Prostate gland (tissue), 2 donors: ENCODE measurements around the gene FAAP20. TPM values are rescaled to one million over a fixed set of nuclear protein-coding genes. Genes with fewer than 3 reads are reported as not detected.

Source experiments
- DNase-seq: peaks from one replicate; pipeline ENCODE4 v3.0.0-alpha.2; 2019; ENCODE audit warnings: low spot score
- H3K27ac ChIP-seq, 2 donors: fragments of 200-600 bp; sonication (generic); 2 replicates each; pipeline ENCODE4 v1.5.1; 2017 to 2019
- H3K27me3 ChIP-seq: fragments of 200-600 bp; sonication (generic); replicated peaks from 2 replicates; pipeline ENCODE4 v1.5.1; 2019; ENCODE audit not compliant: insufficient read depth
- H3K36me3 ChIP-seq, 2 donors: fragments of 200-600 bp; sonication (generic); 1 replicate in 1 of 2; 2 replicates in 1 of 2; pipeline versions ENCODE4 v1.5.1 to v1.8.1; 2017 to 2019
- H3K4me1 ChIP-seq: fragments of 200-600 bp; sonication (generic); replicated peaks from 2 replicates; pipeline ENCODE4 v1.5.1; 2019
- H3K4me3 ChIP-seq, 2 donors: fragments of 200-600 bp; sonication (generic); 2 replicates each; pipeline ENCODE4 v1.5.1; 2017 to 2019
- H3K9me3 ChIP-seq: fragments of 200-600 bp; sonication (generic); 2 replicates; pipeline ENCODE4 v1.5.1; 2017
- CTCF ChIP-seq, 4 experiments: fragments of 200-600 bp in 2 of 4; fragments of 450-650 bp in 2 of 4; sonication (generic) in 2 of 4; IDR thresholded peaks; 1 replicate in 3 of 4; 2 replicates in 1 of 4; pipeline ENCODE4 v1.5.1; 2016 to 2019; ENCODE audit warnings: antibody characterized with exemption in 4 of 4, mild to moderate bottlenecking in 2 of 4, moderate library complexity in 2 of 4
- POLR2A ChIP-seq: fragments of 450-650 bp; IDR thresholded peaks from one replicate; pipeline ENCODE4 v1.6.1; 2016; ENCODE audit warnings: antibody characterized with exemption, mild to moderate bottlenecking
- POLR2AphosphoS5 ChIP-seq: sonication (generic); formaldehyde crosslinking; IDR thresholded peaks from one replicate; pipeline ENCODE4 v1.6.1; 2017; ENCODE audit warnings: antibody characterized with exemption
- WGBS: methylation state at CpG from one replicate; pipeline ENCODE4 v1.1.5; 2018; 5-methylcytosine and 5-hydroxymethylcytosine counted together
- intact Hi-C: fragments of 100-400 bp; cut with DNase I; formaldehyde crosslinking; loops from one replicate; pipeline ENCODE4 v1.14.2; 2022
- total RNA-seq, 2 donors: library from RNA; depleted of rRNA; stranded (reverse); fragments of >200 nt; gene quantifications; one replicate each; pipeline ENCODE4 v1.1.0, GENCODE V29; 2016

Gene FAAP20
- total RNA-seq, 2 donors from 2014 or later: 55.9 to 70.4 TPM

DNA sequence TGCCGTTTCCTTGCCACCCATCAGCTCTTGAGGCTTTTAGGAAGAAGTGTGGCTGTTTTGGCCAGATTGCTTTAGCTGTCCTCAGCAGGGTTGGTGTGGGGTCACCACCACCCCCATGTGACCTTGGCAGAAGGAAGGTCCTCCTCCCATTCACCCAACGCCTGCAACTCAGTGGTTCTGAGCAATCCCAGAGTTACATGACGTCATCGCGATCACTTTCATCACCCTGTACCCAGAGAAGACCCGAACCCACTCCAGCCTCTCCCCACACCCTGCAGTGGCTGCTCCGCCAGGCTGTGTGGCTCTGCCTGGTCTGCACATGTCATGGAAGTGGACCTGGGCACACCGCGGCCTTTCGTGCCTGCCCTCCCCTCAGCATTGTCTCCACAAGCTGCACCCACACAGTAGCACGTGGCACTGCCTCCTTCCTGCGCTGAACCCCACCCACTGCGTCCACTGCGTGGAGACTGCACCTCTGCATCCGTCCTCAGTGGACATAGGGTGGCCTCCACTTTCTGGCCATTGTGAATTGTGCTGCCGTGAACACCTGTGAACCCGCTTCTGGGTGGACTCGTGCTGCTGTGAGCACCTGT lies 16.5 kb downstream of the FAAP20 start:
- Histone ChIP-seq H3K27me3 (no peaks in the 10 kb centered on the region), H3K27ac (no peak overlapping the region), H3K4me1 (no peaks in the 10 kb centered on the region), H3K4me3 (no peak overlapping the region), H3K9me3 (no peaks in the 10 kb centered on the region), H3K36me3 (no peaks in the 10 kb centered on the region)
- TF ChIP-seq POLR2AphosphoS5 (no peak), CTCF (IDR thresholded peaks at IDR 0.05) (no peak), POLR2A (no peak)
- intact Hi-C loops: no loop called here
- no peak for DNase-seq
- 92% methylated on average over 17 of the region's 18 CpGs for WGBS

DNA sequence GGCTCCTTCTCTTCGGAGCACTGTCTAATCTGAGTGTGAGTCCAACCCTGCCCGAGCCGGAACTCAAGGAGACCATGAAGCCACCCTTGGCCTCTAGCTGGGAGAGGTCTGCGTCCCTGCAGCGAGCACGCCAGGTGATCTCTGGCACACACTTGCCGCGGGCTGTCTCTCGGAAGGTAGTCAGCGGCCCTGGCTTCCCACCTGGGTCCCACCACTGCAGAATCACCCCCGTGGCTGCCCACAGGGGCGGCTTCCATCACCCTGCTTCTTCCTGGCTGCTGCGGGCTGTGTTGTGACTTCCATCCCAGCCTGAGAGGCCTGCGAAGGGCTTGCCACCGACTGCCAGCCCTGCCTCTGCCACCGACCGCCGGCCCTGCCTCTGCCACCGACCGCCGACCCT lies 17.0 kb downstream of the FAAP20 start:
- DNase-seq: no peak
- WGBS: 94% methylated on average over 21 of the region's 21 CpGs
- H3K4me1 ChIP-seq: no peaks in the 10 kb centered on the region
- H3K27ac ChIP-seq: no peak overlapping the region
- intact Hi-C loops: no loop called here
- no peaks in the 10 kb centered on the region for H3K9me3 ChIP-seq
- no peak overlapping the region for H3K4me3 ChIP-seq
- no peaks in the 10 kb centered on the region for H3K36me3 ChIP-seq
- H3K27me3 ChIP-seq: no peaks in the 10 kb centered on the region
- TF ChIP-seq POLR2A (no peak), POLR2AphosphoS5 (no peak), CTCF (IDR thresholded peaks at IDR 0.05) (no peak)

GRCh38 chr1:2176615-2177014 lies 18.0 kb downstream of the FAAP20 start:
- H3K9me3 ChIP-seq: no peaks in the 10 kb centered on the region
- H3K27me3 ChIP-seq: no peaks in the 10 kb centered on the region
- H3K36me3 ChIP-seq: no peaks in the 10 kb centered on the region
- 77% methylated on average over 10 of the region's 10 CpGs for WGBS
- no peak for DNase-seq
- no peak for TF ChIP-seq POLR2AphosphoS5
- no peak for TF ChIP-seq CTCF (IDR thresholded peaks at IDR 0.05)
- TF ChIP-seq POLR2A: no peak
- no peak overlapping the region for H3K27ac ChIP-seq
- no peaks in the 10 kb centered on the region for H3K4me1 ChIP-seq
- no peak overlapping the region for H3K4me3 ChIP-seq
- intact Hi-C loops: no loop called here

DNA sequence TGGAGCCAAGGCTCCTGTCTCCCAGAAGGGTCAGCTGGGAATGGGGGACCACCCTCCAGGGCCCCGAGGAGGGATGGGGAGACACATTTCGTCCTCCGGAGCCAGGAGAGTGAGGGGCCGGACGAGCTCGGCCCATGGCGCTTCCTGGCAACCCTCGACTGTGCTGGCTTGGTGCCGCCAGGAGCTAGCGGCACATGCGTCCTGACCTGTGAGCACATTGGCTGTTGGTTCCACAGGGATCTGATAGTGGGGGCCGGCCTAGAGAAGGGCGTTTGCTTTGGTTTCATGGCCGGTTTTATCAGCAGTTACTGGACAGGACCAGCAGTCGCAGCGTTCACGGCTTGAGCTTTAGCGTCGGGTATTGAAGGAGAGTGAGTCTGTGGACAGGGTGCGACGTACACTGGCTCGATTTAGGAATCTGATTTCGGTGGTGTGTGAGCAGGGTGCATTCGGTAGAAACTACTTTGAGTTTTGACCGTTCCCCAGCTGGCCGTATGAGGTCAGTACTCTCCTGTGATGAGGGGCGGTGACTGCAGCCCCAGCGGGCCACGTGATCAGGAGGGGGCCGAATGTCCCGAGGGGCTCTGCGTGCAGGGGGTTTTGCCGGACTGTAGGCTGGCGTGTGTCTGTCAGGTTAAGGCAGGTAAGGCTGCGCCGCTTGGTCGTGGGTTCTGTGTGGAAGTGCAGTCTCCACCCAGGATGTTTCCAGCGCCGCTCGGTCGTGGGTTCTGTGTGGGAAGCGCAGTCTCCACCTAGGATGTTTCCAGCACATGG lies 18.7 kb downstream of the FAAP20 start:
- WGBS: 87% methylated on average over 42 of the region's 42 CpGs
- Histone ChIP-seq H3K27ac (no peak overlapping the region), H3K4me1 (no peaks in the 10 kb centered on the region), H3K36me3 (no peaks in the 10 kb centered on the region), H3K4me3 (no peak overlapping the region), H3K9me3 (no peaks in the 10 kb centered on the region), H3K27me3 (no peaks in the 10 kb centered on the region)
- TF ChIP-seq POLR2AphosphoS5: no peak
- TF ChIP-seq CTCF (IDR thresholded peaks at IDR 0.05): no peak
- TF ChIP-seq POLR2A: no peak
- no peak for DNase-seq
- intact Hi-C loops: no loop called here

GRCh38 chr1:2175055-2175414 lies 19.5 kb downstream of the FAAP20 start:
- intact Hi-C loops: no loop called here
- Histone ChIP-seq H3K4me1 (no peaks in the 10 kb centered on the region), H3K9me3 (no peaks in the 10 kb centered on the region), H3K36me3 (no peaks in the 10 kb centered on the region), H3K27me3 (no peaks in the 10 kb centered on the region), H3K4me3 (no peak overlapping the region), H3K27ac (peak overlapping the region in 1 of 2 donors; percentile 42)
- no peak for DNase-seq
- WGBS: 66% methylated on average over 9 of the region's 9 CpGs
- TF ChIP-seq POLR2A: no peak
- no peak for TF ChIP-seq CTCF (IDR thresholded peaks at IDR 0.05)
- TF ChIP-seq POLR2AphosphoS5: no peak
